IPS DF 4.7 (cell line): Measurements from ENCODE around the gene ISYNA1.
"Not testable (repeated sequence)": the region's sequence is repeated elsewhere in the genome, so short reads cannot be mapped to it uniquely, and the experiment has no call there.

ENCODE experiments used
- DNase-seq: peaks from one replicate; pipeline ENCODE4 v3.0.0-alpha.2; 2013; ENCODE audit warnings: low spot score; ENCODE audit errors: extremely low read depth

Gene ISYNA1

DNA sequence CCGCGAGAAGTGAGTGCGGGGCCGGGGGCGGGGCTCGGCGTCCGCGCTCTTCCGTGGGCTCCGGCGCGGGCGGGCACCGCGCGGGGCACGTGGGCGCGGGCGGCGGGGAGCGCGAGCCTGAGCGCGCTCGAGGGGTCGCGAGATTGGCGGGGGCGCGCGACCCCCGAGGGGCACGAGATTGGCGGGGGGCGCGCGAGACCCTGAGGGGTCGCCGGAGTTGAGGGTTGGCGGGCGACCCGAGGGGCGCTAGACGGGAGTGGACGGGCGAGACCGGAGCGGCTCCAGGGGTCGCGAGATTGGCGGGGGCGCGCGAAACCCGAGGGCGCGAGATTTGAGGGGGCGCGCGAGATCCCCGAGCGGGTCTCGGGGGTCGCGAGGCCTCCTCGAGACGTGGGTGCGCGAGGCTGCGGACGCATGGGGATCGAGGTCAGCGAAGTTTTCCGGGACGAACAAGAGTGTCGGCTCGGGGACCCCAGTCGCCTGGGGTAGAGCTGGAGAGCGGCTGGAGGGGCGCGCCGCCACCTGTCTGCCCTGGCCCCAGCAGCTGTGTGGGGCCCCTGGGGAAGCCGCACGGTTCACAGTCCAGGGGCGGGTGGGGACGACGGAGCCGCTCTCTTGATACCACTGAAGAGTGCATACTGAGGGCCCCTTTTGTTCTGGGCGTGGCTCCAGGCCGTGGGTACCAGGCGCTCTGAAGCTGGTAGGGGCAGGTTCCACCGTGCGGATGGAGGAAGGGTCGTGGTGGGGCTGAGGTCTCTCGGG is 18.1 kb downstream of the ISYNA1 start:
- no peak for DNase-seq

DNA sequence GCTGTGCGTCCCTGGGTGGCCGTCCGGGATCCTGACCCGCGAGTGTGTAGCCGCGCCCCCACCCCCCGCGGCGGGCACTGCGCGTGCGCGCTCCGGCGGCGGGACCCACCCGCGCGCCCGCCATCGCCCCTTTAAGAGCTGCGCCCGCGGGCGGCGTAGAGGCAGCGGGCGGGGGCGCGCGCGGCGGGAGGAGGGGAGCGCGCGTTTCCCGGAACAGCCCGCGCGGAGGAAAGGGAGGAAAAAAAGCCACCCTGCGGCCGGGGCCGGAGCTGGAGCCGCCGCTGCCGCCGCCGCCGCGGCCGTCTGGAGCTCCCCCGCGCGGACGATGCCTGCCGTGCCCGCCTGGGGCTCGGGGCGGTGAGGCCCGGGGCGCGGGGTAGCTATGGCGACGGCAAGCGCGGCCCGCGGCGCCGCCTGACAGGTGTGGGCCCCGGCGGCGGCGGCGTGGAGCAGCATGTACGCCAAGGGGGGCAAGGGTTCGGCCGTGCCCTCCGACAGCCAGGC is 18.7 kb downstream of the ISYNA1 start, which contains the start of gene SSBP4:
TSS of gene SSBP4 (plus strand) at position 204 of the 504 bp plus-strand sequence. CDS start at position 455, 251 bp downstream.
- no peak for DNase-seq

DNA sequence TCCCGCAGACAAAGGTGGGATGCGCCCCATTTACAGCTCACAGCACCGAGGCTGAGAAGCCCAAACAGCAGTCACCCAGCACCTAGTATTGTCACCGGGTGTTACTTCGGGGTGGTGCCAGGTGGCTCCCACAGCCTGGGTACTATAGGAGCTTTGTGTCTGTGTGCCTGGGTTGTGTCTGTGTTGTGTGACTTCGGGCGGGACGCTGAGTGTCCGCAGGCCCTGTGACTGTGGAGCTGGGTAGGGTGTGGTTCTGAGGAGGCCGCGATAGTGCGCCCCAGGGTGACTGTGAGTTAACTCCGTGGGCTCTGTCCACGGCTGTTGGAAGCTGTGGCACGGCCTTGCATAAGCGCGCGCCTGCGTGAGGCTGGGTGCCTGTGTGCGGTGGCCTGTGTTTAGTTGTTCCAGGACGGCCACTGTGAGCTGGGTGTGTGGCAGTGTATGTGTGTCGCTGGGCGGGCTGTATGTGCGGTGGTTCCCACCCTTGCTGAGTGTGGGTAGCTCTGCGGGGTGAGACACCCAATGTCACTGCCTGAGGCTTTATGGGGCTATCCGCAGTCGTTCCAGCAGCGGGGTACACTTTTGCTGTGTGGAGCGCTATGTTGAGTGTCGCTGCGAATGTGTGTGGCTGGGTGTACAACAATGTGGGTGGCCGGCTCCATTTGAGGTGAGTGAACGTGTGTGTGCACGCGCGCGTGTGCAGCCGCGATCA is 19.3 kb downstream of the ISYNA1 start:
- no peak for DNase-seq

DNA sequence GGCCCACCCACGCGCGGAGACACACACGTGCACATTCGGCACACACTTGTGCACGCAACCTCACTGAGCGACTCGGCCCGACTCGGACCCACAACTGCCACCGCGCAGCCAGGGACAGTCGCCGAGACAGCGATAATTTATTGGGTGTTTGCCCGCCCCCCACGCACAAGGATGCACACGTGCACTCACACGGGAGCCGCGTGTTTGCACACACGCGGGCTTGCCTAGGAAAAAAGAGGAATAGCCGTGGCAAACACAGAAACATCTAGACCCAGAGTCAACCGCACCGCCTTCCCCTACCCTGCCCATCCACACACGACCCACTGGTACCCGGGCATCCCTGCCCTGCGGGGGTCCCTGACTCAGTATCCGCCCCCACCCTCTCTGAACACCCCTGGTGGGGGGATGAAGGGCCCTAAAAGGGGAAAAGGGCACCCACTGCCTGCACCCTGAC is 19.9 kb downstream of the ISYNA1 start:
- DNase-seq: no peak

DNA sequence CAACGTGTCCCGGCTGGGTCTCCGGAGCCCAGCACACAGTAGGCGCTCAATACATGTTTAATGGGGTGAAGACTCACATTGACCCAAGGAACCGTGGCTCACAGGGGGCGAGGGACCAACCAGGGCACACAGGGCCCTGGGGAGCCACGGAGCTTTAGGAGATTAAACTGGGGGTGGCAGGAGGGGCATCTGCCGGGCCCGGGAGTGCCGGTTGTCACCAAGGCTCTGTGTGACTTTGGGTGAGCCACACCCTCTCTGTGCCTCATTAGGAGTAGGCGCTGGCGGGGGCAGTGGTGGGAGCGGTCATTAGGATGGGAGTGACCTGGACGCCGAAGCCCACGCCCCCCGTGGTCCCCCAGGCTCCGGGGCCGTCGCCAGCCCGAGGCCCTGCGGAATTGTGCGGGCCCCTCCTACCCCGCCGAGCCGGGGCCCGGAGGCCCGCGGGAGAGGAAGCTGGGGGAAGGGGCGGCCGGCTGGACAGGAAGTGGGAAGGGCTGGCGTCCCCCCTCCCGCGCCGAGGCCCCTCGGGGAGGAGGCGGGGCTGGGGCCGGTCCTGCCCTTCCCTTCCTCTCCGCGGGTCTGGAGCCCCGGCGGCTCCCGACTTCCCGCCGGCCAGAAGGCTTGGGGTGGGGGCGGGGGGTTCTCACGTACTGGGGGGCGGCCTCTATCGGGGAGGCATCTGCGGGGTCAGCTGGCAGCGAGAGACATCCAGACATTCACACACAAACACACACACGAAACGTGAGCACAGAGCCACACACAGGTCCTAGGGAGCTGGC is 20.5 kb downstream of the ISYNA1 start:
- DNase-seq: no peak

DNA sequence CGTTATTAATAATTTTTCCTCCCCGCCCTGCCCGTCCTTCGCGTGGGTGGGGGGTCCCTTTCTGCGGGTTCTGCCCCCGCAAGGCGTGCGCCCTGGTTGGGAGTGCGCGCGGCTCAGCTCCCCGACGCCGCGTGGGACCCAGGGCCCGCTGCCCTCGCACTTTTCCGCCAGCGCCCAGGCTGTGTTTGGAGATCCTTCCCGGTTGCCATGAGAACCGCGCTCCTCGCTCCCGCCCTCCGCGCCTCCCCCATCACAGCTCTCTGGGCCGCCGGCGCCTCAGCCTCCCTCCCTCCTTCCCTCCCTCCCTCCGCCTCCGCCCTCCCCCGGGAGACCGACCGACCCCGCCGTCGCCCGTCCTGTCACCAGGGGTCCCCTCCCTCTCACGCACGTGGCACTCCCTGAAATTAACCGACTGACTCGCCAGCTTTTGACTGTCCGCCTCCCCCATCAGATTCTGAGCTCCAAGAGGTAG is 21.1 kb downstream of the ISYNA1 start:
- no peak for DNase-seq

DNA sequence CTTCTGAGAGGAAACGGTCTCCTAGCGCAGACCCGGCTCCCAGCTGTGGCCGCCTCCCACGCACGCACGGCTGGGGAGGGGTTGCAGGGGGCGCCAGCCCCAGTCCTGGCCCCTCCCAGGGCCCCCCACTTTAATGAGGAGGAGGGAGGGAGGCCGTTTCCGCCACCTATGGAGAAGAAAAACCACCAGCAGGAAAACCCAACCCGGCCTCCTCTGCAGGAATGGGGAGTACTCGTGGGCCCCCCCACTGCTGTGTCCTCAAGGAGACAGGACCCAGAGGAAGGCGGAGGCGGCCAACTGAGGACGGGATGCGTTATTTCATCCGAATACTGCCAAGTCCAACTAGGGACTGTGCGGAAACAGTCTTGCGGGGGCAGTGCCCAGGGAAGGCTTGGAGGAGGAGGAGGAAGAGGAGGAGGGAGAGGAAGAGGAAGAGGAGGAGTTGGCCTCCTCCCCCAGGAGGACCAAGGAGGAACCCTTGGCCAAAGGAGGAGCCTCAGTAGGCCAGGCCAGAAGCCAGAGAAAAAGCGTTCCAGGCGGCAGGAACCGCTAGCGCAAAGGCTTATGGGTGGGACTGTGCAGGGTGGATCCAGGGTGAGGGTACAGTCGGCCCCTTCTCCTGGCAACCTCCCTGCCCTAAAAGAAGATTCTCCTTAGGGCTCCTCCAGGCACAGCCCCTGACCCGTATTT is 22.6 kb downstream of the ISYNA1 start:
- no peak for DNase-seq

DNA sequence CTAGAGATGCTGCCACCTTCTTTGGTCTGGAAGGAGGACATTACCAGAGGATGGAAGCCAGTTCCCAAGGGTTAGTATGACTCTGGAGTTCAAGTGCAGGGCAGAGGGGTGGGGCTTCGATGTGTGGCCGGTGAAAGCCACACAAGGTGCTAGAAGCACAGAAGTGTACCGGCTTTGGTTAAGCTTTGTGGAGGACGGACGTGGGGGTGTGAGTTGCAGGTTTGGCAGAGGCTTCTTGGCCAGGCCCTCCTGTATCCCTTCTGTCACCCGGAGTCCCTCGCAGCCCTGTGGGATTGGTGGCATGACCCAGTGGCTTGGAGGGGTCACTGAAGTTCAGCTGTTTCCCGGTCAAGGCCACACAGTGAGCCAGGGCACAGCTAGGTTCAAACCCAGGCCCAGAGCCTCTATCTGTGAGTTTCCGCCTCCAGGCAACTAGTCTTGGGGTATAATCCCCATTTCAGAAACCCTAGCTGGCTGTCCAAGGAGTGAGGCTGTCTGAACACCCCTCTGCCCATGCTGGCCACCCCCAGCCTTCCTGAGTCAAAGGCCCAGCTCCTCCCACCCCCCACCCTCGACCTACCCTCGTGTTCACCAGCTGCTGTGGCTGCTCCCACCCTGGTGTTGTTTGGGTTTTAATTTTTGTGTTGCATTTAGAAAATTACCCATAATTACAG is 23.3 kb downstream of the ISYNA1 start:
- no peak for DNase-seq

DNA sequence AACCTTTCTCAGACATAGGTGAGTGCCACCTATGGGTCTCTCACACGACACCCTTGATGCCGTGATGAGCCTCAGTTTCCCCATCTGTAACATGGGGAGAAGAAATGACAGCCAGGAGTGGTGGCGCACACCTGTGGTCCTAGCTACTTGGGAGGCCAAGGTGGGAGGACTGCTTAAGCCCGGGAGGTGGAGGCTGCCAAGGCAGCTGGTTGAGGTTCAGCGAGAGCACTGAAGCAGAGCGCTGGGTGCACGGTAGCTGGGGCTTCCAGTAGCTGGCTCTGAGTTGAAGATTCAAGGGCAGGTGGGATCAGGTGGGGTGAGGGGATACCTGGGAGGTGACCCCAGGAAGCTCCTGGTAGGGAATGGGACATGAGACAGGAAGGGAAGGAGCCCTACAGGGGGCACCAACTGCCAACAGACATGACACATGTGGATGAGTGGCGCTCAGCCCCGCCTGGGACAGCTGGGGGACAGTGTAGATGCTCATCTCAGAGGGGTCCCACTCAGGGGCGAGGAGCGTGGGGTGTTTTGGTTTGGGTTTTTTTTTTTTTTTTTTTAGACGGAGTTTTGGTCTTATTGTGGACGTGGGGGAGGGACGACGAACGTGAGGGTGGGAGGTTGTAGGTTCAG is 25.2 kb downstream of the ISYNA1 start:
- no peak for DNase-seq

DNA sequence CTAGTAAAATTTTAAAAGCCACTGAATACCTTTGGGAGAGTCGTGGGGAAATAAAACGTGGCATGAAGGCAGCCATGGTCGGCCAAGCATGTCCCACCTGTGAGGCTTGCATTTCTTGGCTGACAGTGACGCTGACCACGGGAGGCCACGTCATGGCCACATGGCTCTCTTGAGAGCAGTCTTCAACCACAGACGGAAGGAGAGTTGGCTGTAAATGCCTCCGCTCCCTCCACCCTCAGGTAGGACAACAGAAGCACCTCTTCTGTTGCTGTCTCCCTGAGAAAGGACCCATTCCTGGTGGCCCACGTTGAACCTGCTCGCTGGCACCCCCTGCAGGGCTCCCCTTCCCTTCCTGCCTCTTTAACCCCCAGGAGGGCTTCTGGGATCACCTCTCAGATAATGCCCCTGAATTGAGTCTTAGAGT is 29.9 kb downstream of the ISYNA1 start:
- no peak for DNase-seq

DNA sequence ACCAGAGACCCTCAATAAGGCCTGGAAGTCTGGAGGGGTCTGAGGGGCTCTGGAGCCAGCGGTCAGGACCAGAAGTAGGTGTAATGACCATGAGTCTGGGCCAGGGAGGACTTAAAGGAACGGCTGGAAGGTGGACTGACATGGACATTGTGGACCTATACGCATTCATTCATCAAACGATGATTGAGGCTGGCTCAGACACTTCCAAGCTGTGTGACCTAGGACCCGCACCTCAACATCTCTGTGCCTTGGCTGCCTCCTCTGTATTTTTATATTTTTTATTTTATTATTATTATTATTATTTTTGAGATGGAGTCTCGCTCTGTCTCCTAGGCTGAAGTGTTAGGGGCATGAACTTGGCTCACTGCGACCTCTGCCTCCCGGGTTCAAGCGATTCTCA is 31.2 kb downstream of the ISYNA1 start:
- DNase-seq: no peak

DNA sequence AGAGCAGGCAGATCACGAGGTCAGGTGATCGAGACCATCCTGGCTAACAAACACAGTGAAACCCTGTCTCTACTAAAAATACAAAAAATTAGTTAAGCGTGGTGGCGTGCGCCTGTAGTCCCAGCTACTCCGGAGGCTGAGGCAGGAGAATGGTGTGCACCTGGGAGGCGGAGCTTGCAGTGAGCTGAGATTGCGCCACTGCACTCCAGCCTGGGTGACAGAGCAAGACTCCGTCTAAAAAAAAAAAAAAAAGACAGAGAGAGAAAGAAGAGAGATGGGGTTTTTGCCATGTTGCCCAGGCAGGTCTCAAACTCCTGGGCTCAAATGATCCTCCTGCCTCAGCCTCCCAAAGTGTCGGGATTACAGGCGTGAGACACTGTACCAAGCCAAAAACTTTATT is 32.2 kb downstream of the ISYNA1 start:
- not testable (repeated sequence) for DNase-seq

DNA sequence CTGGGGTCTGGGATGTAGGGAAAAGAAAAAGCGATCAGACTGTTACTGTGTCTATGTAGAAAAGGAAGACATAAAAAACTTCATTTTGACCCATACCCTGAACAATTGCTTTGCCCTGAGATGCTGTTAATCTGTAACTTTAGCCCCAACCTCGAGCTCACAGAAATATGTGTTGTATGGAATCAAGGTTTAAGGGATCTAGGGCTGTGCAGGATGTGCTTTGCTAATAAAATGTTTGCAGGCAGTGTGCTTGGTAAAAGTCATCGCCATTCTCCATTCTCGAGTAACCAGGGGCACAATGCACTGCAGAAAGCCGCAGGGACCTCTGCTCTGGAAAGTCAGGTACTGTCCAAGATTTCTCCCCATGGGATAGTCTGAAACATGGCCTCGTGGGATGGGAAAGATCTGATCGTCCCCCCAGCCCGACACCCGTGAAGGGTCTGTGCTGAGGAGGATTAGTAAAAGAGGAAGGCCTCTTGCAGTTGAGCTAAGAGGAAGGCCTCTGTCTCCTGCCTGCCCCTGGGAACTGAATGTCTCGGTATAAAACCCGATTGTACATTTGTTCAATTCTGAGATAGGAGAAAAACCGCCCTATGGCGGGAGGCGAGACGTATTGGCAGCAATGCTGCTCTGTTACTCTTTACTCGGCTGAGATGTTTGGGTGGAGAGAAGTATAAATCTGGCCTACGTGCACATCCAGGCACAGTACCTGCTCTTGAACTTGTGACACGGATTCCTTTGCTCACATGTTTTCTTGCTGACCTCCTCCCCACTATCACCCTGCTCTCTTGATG is 35.3 kb downstream of the ISYNA1 start:
- DNase-seq: not testable (repeated sequence)

DNA sequence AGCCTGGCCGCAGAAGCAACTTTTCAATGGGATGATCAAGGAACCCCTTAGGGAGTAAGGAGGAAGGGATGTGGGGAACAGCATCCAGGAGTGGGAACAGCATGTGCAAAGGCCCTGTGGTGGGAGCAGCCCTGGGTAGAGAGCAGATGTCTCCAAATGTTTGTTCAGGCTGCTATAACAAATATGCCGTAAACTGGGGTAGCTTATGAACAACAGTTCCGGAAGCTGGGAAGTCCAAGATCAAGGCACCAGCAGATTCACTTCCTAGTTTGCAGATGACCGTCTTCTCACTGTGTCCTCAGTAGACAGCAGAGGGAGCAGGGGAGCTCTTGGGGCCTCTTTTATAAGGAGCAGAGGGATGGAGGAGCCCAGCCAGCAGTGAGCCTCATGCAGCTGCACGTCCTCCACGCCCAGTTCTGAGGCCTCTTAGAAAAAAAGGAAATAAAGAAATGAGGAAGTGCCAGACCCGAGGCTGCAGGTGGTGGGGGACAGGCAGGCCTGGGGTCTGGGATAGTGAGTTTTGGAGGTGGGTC is 36.3 kb downstream of the ISYNA1 start:
- no peak for DNase-seq

DNA sequence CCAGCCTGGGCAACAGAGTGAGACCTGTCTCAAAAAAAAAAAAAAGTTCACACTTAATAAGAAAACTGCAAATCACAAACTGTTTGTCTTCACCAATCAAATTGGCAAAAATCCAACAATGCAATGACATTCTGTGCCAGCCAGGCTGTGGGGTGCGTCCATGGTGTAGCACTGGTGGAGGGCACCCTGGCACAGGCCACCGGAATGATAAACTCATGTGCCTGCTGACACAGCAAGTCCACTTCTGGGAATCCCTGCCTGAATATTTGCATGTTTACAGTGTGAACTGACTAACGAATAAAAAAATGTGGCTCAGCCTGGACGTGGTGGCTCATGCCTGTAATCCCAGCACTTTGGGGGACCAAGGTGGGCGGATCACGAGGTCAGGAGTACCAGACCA is 38.9 kb downstream of the ISYNA1 start:
- no peak for DNase-seq

DNA sequence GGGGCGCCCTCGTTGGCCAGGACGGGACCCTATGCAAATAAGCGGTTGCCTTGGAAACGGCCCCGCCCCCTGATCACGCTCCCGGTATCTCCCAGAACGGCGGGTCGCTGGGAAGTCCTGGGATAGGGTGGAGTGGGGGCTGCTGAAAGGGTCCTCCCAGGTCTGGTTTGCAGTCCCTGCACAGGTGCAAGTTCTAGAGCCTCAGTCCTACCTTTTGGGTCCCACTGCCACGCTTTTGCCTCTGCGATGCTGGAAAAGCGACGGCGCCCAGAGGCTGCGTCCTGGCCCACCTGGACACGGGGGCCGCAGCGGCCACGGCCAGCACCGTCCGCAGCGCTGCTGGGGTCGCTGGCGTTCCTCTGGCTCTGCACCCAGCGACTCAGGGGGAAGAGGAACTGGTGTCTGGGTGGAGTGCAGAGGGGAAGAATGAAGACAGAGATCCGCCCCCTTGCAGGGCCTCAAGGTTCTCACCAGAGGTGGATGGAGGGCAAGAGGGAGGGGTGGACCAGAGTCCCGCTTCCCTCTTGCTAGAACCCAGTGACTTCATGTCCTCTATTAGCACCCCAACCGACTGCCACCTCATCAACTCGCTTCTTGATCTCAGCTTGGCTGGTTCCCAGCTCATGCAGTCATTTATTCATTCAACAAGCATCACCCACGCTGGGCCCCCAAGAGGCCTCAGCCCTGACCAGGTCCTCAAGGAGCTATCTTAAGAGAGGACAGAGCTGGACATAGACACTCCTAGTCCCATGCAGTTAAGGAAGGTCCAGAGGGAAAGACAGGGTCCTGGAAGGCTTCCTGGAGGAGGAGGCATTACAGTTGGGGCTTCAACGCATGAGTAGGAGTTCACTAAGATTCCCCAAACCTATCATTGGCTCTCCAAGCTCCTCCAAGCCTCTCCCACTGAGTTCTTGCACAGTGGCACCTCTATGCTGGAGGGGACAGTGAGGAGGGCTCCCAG is 40.4 kb downstream of the ISYNA1 start, which contains the start of gene LRRC25:
TSS of gene LRRC25 (minus strand) at position 381 of the 961 bp plus-strand sequence. CDS start 659 bp downstream, outside the sequence.
- DNase-seq: no peak

DNA sequence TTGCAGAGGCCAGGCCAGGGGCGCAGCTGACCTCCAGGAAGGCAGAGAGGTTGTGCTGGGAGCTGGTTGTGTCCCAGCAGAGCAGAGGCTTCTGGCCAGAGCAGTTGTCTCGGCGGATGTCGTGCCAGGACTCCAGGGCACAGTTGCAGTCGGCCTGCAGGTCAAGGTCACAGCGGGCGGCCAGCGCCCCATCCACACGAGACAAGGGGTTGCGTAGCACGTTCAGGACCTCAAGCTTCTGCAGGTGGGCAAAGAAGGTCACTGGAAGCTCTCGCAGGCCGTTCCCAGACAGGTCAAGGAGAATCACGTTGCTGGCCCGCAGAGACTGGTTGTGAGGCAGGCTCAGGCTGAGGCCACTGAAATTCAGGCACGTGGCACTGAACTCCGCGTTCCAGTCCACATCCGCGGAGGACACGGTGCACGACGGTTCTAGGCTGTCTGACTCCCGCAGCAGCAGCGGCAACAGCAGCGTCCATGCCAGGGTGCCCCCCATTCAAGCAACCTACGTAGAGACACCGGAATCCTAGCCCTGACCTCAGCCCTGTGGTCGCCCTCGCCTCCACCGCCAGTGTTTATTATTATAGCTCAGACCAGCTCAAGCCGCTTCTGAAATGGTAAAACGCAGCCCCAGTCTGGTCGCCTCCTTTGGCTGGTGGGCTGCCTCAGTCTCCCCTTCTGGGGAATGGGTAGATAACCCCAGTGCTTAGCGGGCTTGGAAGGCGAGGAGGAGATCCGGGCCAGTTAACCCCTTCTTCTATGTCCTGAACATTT is 41.3 kb downstream of the ISYNA1 start:
- no peak for DNase-seq
